GM04504 (cell line): ENCODE measurements around the gene FAM43B.
A peak's percentile ranks its signal among the peaks of the same experiment; 100 is the strongest.

Experiments used
- DNase-seq: peaks from one replicate; pipeline ENCODE4 v3.0.0-alpha.2; 2012; ENCODE audit warnings: low read depth

The FAM43B gene

DNA sequence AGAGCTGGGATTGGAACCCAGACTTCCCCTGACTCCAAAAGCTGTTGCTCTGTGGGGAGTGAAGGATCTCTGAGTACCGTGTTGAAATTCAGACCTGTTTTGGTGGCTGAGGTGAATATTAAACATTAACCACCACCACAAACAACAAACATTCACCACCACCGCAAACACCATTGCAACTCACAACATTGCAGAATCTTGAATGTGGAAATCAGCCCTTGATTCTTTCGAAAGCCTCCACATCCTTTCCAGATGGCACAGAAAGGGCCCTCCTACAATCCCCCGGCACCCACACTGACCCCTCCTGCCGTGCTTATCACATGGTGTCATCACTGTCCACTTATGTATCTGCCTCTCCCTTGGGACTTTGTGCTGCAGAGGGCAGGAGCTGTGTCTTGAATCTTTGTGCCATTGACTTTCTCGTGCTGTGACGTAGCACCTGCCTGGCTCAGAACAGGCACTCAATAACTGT is 38.0 kb downstream of the FAM43B start:
- DNase-seq, result peak; percentile 75

DNA sequence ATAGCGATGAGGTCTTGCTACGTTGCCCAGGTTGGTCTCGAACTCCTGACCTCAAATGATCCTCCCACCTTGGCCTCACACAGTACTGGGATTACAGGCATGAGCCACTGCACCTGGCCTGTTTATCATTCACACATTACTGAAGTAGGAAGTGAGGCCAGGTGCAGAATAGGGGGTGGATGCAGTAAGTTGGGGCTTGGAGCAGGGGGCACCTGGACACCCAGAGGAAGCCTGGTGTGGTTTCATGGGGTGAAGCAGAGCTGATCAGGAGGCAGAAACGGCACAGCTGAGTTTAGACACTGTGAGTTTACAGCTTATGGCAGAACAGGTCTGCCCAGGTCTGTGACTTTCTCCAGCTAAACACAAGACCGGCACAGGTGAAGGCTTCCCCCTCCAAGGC is 41.4 kb downstream of the FAM43B start:
- DNase-seq, result no peak

DNA sequence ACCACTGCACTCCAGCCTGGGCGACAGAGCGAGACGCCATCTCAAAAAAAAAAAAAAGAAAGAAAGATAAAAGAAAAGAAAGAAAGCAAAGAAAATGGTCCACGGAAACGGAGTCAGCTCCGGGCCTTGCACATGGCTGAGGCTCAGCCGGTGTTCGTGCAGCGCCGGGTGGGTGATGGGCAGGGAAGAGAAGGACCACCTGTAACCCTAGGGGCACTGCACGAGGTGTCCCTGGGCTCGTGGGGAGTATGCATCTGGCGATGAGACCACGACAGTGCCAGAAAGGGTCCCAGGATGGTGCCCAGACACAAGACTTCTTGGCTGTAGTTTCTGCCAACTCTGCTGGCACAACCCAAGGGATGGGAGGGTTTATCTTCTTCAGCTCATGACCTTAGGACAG is 42.4 kb downstream of the FAM43B start:
- DNase-seq, result no peak

DNA sequence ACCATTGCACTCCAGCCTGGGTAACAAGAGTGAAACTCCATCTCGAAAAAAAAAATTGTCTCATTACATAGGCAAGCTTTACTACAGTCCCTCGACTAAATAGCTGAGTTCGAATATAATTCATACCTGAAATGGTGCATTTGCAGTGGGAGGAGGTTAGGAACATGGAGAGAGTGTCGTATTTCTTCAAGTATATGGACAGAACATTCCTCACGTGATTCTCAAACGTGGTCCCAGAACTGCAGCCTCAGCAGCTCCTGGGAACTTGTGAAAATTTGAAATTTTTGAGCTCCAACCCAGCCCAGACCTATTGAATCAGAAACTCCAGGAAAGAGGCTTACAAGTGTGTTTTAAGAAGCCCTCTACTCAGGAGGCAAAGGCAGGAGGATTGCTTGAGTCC is 43.7 kb downstream of the FAM43B start:
- DNase-seq, result no peak

DNA sequence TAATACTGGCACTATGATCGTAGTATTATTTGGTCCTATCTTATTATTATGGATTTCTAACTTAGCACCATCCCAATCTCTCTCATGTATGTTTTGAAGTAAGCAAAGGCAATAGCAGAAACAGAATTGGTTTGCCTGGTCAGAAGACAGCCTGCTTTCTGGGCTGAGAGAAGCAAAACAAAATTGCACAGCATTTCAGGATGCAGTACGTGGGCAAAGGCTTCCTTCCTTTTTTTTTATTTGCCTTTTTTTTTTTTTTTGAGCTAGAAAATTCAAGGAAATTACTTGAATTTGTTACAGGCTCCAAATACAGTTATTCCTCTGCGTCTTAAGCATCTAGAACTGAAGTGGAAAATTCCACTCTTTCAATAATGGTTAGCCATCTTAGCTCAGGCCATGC is 45.3 kb downstream of the FAM43B start:
- no peak for DNase-seq

DNA sequence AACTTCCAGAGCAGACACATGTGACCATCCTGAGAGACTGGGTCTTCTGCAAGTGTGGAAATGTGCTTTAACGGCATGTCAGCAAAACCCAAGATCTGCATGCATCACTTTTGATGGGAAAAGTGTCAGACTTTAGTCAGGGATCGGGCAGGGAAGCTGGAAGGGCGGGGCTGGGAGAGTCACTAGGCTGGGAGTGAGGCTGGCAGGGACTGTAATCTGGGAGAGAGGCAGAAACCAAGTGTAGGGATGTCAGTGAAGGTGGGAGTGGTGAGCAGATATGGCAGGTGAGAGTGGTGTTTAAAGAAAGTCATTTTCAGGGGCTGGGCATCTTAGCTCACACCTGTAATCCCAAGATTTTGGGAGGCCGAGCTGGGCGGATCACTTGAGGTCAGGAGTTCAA is 47.8 kb downstream of the FAM43B start:
- no peak for DNase-seq

DNA sequence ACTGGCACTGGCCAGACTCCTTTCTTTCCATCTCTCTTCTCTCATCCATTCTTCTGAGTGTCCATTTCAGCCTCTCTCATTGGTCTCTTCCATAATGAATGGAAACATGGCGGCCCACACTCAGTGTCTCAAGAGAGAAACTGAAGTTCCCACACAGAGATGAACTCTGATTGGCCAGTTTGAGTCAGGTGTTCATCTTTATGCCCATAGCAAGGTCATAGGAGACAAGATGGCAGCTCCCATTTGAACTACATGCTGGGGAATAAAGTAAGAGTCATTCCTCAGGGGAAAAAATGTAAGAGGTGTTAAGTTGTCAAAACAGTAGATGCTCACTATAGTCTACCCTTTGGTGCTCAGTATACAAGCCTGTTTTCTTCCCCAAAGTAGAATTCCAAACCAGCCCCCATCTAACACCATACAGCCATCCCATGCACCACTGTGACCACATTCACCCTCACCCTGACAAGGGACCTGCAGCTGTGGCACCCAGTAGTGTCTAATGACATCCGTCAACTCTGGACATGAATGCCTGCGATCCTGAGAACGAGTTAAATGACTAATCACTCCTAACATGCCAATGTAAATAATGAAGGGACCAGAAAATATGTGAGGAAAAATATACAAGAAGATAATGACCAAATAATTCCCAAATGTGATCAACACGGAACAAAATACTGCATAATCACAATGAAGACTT is 48.9 kb downstream of the FAM43B start:
- no peak for DNase-seq

DNA sequence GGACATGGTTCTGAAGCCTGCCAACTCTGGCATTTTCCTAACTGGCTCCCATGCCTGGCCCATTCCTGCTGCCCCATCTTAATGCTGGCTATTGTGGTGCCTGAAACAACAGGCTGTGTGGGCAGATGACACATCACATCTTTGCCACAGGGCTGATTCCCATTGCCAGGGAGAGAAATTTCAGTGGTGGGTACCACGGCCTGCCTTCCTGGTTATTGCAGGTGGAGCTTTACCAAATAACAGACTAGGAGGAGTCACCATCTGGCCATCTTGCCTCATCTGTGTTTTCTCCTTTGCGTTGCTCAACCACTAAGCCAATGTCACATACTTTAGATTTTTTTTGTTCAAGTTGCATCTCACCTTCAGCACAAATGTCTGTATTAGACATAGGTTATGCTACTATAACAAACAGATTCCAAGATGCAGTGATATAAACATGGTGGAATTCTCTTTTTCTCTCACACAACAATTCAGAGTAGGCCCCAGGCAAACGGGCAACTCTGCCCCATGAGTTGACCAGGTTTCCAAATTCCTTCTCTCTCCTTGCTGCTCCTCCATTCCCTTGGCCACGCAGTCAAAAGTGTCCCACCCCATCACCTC is 50.6 kb downstream of the FAM43B start:
- DNase-seq, result no peak

DNA sequence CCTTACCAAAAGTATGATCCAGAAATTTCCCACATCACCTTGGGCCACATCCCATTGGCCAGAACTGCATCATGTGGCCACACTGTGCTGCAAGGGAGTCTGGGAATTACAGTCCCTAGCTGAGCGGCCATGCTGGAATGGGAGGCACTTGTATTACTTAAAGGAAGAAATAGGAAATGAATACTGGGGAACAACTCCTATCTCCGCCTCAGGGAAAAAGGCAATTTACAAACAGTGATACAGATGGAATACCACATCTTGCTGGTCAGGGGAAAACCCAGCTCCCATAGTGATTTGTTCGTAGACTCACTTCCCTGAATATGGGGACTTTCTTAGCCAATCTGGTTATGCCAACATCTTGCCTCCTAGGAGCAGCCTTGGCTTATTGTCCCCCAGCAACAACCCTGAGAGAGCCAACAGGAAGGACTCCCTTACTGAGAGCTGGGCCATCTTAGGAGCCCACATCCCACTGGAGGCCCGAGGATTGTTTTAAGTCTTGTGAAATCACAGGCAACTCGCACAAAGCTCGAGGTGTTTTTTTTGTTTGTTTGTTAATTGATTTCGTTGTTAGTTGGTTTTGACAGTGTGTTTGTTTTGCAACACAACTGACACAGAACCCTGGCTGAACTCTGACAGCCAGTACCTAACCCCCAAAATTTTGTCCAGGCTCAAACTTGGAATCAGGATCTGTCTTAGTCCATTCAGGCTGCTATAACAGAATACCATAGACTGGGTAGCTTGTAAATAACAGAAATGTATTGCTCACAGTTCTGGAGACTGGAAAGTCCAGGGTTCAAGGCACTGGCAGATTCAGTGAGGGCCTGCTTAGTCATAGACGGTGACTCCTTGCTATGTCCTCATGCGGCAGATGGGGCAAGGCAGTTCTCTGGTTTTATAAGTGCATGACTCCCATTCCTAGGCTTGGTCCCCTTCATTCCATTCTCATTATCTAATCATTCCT is 51.4 kb downstream of the FAM43B start:
- peak; percentile 72 for DNase-seq
